ENCODE data around the gene ZNF438.
"Not testable (repeated sequence)": the region's sequence is repeated elsewhere in the genome, so short reads cannot be mapped to it uniquely, and the experiment has no call there.

ZNF438 gene, protein sequence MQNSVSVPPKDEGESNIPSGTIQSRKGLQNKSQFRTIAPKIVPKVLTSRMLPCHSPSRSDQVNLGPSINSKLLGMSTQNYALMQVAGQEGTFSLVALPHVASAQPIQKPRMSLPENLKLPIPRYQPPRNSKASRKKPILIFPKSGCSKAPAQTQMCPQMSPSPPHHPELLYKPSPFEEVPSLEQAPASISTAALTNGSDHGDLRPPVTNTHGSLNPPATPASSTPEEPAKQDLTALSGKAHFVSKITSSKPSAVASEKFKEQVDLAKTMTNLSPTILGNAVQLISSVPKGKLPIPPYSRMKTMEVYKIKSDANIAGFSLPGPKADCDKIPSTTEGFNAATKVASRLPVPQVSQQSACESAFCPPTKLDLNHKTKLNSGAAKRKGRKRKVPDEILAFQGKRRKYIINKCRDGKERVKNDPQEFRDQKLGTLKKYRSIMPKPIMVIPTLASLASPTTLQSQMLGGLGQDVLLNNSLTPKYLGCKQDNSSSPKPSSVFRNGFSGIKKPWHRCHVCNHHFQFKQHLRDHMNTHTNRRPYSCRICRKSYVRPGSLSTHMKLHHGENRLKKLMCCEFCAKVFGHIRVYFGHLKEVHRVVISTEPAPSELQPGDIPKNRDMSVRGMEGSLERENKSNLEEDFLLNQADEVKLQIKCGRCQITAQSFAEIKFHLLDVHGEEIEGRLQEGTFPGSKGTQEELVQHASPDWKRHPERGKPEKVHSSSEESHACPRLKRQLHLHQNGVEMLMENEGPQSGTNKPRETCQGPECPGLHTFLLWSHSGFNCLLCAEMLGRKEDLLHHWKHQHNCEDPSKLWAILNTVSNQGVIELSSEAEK

DNA sequence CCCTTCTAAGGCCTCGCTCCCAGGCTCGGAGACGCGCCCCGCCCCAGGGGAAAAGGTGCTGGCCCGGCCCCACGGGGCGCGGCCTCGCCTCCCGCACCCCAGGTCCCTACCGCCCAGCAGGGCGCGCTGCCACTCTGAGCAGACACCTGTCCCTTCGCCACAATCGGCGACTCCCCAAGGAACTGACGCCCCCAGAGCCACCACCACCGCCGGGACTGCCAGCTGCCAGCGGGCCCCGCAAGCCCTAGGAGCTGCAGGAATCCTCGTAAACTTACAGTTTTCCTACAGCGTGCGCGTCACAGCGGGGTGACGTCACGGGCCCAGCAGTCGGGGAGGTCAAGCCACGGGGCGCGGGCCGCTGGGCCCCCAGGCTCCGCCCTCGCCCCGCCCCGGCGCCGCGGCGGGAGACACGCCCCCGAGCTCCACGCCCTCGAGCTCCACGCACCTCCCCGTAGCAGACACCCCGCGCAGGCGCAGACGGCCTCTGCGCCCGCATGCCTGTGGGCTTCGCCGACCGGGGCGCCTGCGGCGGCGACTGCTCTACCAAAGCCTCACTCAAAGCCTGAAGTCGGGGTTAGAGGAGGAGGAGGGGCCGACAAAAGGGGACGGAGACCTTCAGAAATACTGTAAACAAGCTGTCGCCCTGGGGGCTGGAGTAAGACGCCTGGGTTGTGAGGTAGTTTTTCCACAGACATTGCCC is at the start of gene ZNF438:
ZNF438 (minus strand) TSS at position 308 of the 700 bp plus-strand sequence. CDS start 154,831 bp downstream, outside the sequence.
- DNase-seq = peak; percentile 90 to 97 (median 94)

DNA sequence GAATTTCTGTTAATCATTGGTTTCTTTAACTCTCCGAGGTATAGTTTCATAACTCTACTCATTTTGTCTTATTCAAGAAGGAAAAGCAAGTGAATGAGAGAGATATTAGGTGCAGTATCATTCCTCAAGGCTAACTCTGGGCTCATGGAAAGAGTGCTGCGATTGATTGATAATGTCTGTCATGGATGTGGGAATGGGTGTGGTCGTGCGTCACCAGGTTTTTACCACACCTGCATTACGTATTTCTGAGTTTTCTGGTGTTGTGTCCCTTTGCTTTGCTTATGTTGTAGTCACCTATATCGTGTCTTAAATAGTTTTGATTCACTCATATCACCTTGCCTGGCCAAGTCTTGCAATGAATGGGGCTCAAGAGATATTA is 44.9 kb upstream of the ZNF438 start:
- DNase-seq = no peak

DNA sequence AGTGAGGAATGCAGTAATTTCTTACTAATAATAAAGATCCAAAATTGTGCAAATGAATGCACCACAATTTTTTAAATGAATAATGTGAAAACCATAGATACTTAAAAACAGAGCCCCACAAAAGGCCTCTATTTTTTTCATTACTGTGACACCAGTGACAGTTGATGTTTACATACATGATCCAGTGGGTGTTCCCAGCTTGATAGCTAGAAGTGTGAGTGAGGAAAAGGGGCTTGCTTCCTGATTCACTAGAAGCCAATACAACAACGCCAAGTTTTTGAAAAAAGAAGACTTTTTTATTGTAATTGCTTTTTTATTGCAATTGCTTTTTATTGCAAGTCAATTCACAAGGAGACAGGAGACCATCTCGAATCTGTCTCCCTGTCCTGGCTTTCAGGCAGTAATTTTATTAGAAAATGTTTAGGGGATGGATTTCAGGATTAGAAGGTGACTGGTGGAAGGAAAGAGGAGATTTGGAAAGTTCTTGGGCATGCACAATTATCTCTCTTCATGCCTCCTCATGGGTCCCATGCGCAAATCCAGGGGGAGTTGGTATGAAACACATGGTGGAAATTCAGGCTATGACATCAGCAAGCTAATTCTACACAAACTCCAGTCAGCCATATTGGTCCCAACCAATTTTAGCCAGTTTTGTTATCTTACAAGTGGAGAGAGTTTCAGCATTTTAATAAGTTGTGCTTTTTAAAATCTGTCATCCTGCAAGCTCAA is 44.4 kb upstream of the ZNF438 start:
- DNase-seq = no peak

DNA sequence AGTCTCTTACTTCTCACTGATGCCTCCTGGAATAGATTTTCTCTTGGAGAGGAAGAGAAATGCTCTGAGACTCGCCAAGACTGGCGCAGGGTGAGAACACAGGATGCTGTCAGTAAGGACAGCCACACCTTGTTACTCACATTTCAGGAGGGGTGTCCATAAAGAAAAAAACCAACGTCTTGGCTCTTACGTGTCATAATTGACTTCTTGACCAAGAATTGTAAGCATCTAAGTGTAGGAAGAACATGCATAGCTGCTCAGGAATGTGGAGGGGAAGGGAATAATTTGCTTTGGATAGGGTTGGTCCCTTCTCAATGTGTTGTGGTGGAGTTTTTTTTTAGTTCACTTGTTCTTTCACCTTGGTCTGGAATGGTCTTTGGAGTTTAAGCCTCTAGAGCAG is 43.8 kb upstream of the ZNF438 start:
- no peak for DNase-seq

DNA sequence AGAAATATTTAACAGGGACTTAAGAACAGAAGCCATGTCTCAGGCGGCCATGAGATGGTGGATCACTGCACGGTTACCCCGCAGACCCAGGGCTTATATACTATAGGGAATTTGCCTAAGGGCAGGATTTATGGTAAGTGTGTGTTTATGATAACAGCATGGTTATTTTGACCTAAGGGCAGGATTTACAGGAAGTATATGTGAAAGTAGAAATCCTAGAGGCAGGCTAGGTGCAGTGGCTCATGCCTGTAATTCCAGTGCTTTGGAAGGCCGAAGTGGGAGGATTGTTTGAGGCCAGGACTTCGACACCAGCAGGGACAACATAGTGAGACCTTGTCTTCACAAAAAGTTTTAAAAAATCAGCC is 43.0 kb upstream of the ZNF438 start:
- DNase-seq = no peak

DNA sequence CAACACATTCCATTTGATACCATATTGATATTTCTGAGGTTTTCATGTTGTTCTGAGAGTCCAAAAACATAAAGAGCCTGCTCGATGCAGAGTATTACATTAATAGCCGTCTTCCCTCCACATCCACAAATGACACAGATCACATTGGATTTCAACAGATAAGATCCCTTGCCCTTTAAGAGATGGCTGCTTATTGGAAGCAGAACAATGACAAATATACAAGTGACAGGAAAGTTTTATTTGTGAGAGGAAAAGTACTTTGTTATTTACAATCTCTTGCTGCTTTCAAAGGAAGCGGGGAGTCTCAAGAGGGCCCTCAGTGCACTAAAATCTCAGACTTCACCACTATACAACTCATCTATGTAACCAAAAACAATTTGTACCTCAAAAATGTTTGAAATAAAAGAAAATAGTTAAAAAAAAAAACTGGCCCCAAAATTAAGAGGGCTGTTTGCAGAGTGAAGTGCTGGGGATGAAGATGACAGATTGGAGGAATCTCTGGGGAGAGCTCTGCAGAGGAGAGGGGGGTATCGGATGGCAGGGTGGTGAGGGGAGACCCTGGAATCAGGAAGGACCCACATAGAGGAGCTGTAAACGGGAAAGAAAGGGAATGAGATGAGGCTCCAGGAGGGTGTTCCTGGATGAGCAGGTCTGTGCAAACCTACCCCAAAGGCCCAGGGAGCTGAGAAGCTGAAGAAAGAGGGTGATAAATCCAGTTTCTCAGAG is 42.5 kb upstream of the ZNF438 start:
- DNase-seq = no peak

DNA sequence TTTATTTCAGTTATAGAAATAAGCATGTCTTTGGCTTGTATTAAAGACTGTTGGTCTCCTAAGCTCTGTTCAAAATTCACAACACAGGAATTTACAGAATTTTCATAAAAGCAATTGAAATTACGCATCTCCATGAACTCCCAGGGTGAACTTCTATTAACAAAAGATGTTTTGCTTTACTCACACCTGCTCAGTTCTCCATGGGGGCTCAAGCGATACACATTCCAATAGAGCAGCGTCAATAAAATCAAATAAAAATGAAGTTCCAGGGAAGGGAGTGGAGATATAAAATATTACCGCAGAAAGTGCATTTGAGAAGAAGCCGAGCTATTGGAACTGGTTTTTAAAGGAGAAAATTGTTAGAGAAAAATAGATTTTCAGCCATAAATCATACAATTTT is 41.5 kb upstream of the ZNF438 start:
- no peak for DNase-seq

DNA sequence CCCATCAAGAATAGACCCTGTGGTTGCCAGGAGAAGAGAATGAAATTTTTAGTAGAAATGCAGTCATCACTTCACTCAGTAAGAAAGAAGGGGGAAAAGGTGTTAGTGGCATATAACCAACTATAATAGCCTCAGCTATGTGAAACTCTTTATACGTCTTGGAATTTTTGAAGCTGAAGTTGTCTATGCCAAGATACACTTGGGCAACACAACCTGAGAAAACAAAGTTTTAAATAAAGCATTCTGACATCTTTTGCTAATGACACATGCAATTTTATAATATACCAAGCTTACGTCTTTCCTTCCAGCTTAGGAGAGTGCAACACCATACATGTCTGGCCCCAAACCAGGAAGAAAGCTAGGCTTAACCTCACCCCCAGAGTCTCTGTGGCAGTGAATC is 40.8 kb upstream of the ZNF438 start:
- DNase-seq = no peak

DNA sequence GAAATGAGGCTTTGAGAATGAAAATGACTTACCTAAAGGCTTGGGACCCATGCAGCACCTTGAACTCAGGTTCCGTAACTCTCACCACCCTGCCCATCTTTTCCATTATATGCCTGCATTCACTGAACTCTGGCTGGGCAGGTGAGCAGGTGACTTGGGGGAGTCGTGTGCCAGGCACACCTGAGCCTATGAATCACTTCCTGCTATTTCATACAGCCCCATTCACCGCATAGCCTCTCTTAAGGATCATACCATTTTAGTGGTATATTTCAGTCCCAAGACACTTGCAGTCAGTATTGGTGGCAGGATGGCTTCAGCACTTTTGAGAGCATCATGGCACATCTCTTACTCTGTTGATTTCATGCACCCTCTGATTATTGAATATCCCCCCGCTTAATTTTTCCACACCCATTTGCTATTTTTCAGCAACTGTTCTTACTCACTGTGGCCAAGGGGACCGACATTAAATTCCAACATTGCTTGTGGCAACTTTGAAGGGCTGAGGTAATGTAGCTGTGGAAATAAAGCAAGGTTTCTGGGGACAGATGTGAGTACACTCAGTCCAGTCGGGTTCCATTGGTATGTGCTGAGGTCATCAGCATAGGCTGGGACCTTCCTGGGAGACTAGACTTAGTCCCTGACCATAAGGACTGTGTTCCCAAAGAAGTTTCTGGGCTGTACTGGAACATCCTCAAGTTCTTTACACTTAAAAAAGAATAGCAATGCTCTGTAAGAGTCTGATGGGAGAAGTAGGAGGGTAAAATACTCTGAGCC is 39.8 kb upstream of the ZNF438 start:
- no peak for DNase-seq

DNA sequence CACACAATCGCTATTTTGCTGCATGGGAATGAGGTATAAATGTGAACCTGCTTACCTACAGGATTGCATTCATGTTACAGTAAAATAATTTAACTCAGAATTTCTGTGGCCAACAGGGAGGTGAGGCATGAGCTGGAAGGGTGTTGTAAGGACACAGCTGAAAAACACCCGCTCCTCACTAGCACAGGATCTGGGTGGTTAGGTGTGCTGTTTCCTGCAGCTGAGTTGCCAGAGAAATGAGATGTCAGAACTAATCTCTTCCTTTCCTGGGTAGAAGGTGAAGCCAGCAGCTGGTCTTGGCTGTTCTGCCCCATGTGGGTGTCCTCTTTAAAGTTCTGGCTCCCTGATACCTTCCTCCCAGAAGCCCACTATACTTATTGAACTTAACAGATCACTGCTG is 39.0 kb upstream of the ZNF438 start:
- DNase-seq = no peak

DNA sequence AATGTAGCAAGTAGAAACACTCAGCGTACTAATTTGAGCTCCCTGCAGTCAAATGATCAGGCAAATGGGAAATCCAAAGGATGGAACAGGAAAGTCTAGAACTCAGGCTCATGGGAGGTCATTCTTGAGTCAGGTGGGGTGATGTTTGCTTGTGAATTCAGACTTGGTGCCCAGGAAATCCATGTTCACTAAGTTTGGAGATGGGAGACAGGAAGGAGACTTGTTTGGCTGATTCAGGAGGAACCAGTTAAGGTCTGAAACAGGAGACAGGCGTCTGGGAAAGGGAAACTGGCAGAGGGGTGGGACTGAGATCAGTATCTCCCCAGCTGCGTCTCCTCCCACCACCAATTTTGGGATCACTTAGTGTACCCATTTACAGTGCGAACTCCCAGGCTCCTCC is 38.4 kb upstream of the ZNF438 start:
- DNase-seq = no peak

DNA sequence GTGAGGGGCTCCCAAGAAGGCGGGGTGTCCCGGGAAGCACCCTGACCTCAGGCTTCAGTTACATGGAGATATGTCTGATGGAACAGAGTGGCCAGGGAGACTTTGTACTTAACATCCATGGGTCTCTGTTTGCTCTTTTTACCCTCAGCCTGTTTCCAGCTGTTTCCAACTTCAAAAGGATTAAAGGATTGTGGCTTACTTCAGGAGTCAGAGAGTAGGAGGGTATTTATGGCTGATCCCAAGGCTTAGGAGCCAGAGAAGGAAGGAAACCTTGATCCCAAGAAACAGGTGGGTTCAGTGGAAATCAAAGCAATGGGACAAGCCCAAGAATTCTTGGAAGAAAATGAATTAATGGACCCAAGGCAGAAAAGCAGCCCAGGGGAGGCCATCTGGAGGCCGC is 37.7 kb upstream of the ZNF438 start:
- no peak for DNase-seq

DNA sequence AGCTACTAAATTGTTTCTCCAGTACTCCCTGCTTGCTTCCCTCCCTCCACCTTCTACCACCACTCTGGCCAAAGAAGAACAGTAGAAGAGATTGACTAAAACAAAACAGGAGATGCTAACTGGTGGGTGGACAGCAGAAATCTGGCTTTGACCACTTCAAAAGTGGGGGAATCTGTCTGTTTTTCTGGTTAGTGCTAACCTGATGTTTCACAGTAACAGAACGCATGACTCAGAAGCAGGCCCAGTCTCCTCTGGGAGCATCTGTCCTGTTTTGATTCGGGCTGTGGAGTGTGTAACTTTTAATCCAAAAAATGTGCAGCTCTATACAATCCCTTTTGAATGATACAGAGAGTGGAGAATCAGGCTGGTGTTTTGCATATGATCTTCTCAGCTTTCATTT is 32.7 kb upstream of the ZNF438 start:
- DNase-seq = no peak

DNA sequence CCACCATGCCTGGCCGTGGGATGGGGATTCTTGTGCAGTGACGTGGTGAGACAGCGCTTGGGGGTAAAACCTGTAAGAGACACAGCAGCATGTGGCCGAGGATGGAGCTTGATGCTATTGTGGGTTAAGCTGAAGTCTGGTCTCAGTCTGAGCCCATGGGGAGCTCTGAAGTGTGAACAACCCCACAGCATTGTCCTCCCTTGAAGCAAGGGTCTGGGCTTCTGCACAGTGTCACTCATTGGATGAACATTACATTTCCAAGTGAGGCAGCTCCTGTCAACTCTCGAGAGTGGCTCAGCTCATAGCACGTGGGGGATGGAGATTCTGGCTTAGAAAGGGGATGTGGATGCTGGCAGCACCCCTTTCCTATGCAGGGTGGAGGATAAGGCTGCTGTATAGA is 32.2 kb upstream of the ZNF438 start:
- DNase-seq = no peak

DNA sequence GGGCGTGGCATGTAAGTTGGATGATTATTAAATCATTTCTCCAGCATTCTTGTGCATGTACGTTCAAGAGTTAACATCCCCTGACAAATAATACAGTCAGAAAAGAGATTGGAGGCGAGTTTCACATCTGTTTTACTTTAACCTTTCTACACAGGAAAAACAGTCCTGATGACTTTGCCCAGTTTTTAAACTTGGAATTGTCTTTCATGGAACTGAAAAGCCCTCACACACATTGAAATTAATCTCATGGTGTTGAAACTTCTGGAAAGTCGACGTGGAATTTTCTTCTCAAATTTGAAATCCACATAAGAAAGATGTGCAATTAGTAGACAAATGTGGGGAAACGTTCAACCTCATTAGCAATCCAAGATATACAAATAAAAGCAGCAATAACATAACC is 31.2 kb upstream of the ZNF438 start:
- no peak for DNase-seq

DNA sequence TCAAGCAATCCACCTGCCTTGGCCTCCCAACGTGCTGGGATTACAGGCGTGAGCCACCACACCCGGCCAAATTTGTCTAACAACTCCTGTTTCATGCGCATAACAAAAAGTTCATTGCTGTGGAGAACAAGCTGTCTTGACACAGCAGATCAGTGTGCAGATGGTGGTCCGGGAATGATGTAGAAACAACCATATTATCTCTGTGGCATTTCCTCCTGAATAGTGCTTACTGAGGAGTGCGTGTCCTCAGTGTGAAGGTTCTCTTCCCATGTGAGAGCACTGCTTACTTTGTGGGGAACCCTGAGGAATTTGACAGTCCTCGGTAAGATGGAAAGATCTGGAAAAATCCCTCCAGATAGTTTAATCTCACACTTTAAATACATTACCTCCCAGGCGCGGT is 30.3 kb upstream of the ZNF438 start:
- no peak for DNase-seq

DNA sequence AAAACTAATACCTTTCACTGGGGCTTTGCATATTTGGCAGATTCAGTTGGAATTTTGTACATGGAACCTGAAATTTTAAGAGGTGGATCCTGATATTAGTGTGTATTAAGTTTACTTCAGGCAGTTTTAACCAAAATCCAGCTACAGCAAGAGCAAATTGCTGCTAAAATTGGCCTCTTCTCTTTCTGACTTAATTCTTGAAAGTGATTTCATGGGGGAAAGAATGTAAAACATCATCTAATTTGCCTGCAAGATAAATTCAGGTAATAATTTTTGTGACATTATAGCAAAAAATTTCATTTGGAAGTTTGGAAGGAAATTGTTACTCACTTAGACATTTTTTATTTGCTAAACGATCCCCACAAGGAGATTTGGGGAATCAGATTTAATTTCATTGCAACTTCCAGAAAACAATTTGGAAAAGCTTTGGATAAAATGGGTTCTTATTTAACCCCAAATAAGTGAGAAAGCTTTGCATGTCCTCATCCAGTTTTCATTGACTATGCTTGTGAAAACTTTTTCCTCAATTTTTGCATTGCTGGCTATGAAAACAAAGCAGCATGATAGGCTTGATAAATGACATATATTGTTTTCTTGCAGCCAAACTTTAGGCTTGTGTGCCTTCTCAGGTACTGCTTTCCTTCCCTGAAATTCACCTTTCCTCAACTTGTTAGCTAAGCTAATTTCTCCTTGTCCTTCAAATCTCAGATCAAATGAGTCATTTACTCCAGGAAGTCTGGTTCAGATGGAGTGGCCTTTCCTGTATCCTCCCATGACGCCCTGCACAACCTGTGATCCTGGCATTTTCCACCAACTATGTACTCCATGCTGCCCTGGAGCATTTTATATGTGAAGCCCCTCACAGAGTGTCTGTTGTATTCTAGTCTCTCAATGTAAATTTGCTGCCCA is 27.4 kb upstream of the ZNF438 start:
- no peak for DNase-seq

DNA sequence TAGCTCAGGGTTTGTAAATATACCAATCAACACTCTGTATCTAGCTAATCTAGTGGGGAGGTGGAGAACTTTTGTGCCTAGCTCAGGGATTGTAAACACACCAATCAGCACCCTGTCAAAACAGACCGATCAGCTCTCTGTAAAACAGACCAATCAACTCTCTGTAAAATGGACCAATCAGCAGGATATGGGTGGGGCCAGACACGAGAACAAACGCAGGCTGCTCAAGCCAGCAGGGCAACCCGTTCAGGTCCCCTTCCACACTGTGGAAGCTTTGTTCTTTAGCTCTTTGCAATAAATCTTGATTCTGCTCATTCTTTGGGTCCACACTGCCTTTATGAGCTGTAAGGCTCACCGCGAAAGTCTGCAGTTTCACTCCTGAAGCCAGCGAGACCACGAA is 25.0 kb upstream of the ZNF438 start:
- not testable (repeated sequence) for DNase-seq

DNA sequence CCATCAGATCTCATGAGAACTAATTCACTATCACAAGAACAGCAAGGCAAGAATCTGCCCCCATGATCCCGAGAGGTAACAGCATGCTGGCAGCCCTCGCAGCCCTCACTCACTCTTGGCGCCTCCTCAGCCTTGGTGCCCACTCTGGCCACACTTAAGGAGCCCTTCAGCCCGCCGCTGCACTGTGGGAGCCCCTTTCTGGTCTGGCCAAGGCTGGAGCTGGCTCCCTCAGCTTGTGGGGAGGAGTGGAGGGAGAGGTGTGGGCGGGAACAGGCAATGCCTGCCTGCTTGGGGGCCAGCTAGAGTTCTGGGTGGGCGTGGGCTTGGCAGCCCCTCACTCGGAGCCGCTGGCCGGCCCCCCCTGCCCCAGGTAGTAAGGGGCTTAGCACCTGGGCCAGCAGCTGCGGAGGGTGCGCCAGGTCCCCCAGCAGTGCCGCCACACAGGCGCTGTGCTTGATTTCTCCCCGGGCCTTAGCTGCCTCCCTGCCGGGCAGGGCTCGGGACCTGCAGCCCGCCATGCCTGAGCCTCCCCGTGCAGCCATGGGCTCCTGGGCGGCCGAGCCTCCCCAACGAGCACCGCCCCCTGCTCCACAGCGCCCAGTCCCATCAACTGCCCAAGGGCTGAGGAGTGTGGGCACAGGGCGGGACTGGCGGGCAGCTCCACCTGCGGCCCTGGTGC is 24.0 kb upstream of the ZNF438 start:
- no peak for DNase-seq

DNA sequence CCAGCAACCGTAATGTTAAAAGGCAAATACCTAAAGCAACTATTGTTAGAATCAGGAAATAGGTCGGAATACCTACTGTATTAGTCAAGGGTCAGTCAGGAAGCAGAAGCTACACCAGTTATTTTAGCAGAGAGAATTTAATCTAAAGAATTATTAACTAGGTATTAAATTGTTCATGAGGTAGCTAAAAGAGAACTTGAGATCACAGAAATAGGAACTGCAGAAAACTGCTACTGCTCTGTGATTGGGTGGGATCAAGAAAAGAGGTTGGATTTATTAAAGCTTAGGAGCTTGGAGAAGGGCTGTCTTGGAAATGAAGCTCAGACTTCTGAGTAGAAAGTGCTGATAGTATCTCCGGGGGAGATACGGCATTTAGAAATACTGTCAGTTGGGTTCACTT is 20.0 kb upstream of the ZNF438 start:
- no peak for DNase-seq
